Fibroblast of upper back skin (primary cell): Measurements from ENCODE around the gene FAM180A.

Experiments
- DNase-seq: peaks from one replicate; pipeline ENCODE4 v3.0.0-alpha.2; 2013

FAM180A gene

GRCh38 chr7:135736586-135737305 is 11.9 kb downstream of the FAM180A start:
- DNase-seq, result no peak

- no peak for DNase-seq
These were observed 14.3 kb downstream of the FAM180A start for GRCh38 chr7:135734343-135734689.

GRCh38 chr7:135733603-135734342 is 14.8 kb downstream of the FAM180A start:
- DNase-seq, result no peak

- DNase-seq, result no peak
These were observed 17.5 kb downstream of the FAM180A start for GRCh38 chr7:135731131-135731530.

GRCh38 chr7:135729230-135729629 is 19.4 kb downstream of the FAM180A start:
- DNase-seq, result peak; percentile 42

GRCh38 chr7:135728136-135728669 is 20.4 kb downstream of the FAM180A start, which contains the start of gene SLC13A4:
Gene SLC13A4 (minus strand): TSS chr7:135728186. CDS start chr7:135727496, 690 bp downstream.
- no peak for DNase-seq

- DNase-seq, result no peak
These were observed 21.5 kb downstream of the FAM180A start for GRCh38 chr7:135726911-135727673.

- no peak for DNase-seq
These were observed 22.3 kb downstream of the FAM180A start for GRCh38 chr7:135726276-135726788.

GRCh38 chr7:135723411-135723810 is 25.2 kb downstream of the FAM180A start:
- no peak for DNase-seq

GRCh38 chr7:135721198-135721820 is 27.3 kb downstream of the FAM180A start:
- no peak for DNase-seq

GRCh38 chr7:135719688-135720087 is 28.9 kb downstream of the FAM180A start:
- no peak for DNase-seq

- no peak for DNase-seq
These were observed 29.7 kb downstream of the FAM180A start for GRCh38 chr7:135718794-135719437.

- no peak for DNase-seq
These were observed 30.4 kb downstream of the FAM180A start for GRCh38 chr7:135718219-135718618.

- no peak for DNase-seq
These were observed 30.9 kb downstream of the FAM180A start for GRCh38 chr7:135717693-135718092.

GRCh38 chr7:135716677-135717238 is 31.9 kb downstream of the FAM180A start:
- DNase-seq, result peak; percentile 89

GRCh38 chr7:135715673-135716072 is 32.9 kb downstream of the FAM180A start:
- DNase-seq, result no peak

- no peak for DNase-seq
These were observed 33.5 kb downstream of the FAM180A start for GRCh38 chr7:135715055-135715522.

- DNase-seq, result peak; percentile 68
These were observed 34.0 kb downstream of the FAM180A start for GRCh38 chr7:135714534-135715009.

- no peak for DNase-seq
These were observed 34.7 kb downstream of the FAM180A start for GRCh38 chr7:135713836-135714470.

GRCh38 chr7:135712796-135713195 is 35.8 kb downstream of the FAM180A start:
- no peak for DNase-seq
